ENCODE data around the gene MAMDC4. TPM values are rescaled to one million over a fixed set of nuclear protein-coding genes. Genes with fewer than 3 reads are reported as not detected.

Gene MAMDC4
- total and polyA plus RNA-seq, 2 of the 8 experiments (the other 6 are each of a cell fraction or from before 2014, with no cell fraction given) = 3.1 to 4.5 TPM

DNA sequence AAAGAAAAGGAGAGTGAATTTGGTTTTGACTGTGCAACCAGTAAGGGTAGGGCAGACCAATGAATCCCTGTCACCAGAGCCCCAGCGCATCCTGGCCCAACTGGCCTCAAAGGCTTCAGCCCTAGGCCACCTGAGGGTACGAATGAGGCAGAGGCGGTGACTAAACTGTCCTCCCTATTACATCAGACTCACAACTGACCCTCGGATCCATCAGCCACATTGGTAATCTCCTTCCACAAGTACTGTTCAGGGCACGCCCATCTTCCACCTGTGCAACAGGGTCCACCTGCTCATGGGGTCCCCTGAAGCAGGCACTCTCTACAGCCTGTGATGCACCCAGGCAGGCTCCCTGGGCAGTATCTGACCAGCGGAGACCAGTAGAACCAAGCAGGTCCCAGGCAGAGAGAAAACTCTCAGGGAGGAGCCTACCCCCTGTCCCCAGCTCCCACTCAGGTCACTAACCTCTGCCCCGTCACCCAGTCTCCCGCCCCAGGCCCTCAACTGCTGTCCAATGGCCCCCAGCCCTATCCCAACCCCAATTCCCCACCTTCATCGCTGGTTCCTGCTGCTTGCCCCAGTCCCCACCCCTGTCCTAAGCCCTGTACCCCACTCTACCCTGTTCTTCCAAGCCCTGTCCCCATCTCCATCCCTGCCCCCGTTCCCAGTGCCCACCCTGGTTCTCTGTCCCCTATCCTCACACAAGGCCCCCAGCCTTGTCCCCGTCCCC lies 13.1 kb downstream of the MAMDC4 start:
- peak overlapping the region in 3 of 4 experiments; percentile 20 to 41 (median 34); a peak in 4 of 7 replicates for H3K9ac ChIP-seq (replicated peaks in 1 of 4; ENCODE audit: extremely low read depth in 1 of 4, low read depth in 3 of 4, low read length in 3 of 4)
- peaks cover 7 to 36% of the 10 kb centered on the region in 2 experiments for H4K20me1 ChIP-seq (replicated peaks in 1 of 2; ENCODE audit: control insufficient read depth in 1 of 2, insufficient read depth in 2 of 2, low read length in 2 of 2)
- H3K27ac ChIP-seq (ENCODE audit: low read depth, low read length) = no peak overlapping the region; the same call in 1 of the 2 replicates
- ChIA-PET CTCF (ENCODE audit: partially characterized antibody) (interaction anchor here (1.0 kb wide), 1 partner anchor 67 kb away, joined by 3 read pairs; no protein-coding TSS in a partner anchor), POLR2A (ENCODE audit: partially characterized antibody) (interaction anchor here (1.1 to 16.2 kb wide), 4 partner anchors 9 to 26 kb away, joined by 4 to 248 read pairs (median 10); partner anchors contain the start of genes AJM1 and MAMDC4)
- no peak overlapping the region for H4K5ac ChIP-seq (ENCODE audit: insufficient read length, low read depth, low read length)
- peaks cover 11 to 34% (median 27%) of the 10 kb centered on the region in 4 experiments for H3K36me3 ChIP-seq (ENCODE audit: control insufficient read depth in 2 of 4, insufficient read depth in 4 of 4, low read length in 3 of 4)
- no peak overlapping the region for H2AK5ac ChIP-seq (ENCODE audit: low read depth, low read length)
- H3K56ac ChIP-seq (replicated peaks; ENCODE audit: insufficient read length, low read depth, low read length) = no peak overlapping the region
- H3K27me3 ChIP-seq (replicated peaks in 1 of 4; ENCODE audit: control insufficient read depth in 3 of 4, extremely low read depth in 1 of 4, insufficient read depth in 3 of 4, low read length in 3 of 4) = no peaks in the 10 kb centered on the region
- no peak overlapping the region for H2AFZ ChIP-seq (ENCODE audit: low read length)
- H3K4me1 ChIP-seq (replicated peaks in 1 of 4; ENCODE audit: control insufficient read depth in 3 of 4, insufficient read depth in 4 of 4, low read length in 3 of 4) = peaks cover 0 to 6% (median 5%) of the 10 kb centered on the region in 4 experiments; a peak in 5 of 7 replicates
- H3K4ac ChIP-seq (replicated peaks; ENCODE audit: insufficient read length, low read depth, low read length) = no peak overlapping the region
- TF ChIP-seq POU5F1 (IDR thresholded peaks at IDR 0.05; ENCODE audit: low read depth, low read length) = no peak
- no peak for TF ChIP-seq KDM4A (IDR thresholded peaks at IDR 0.05; ENCODE audit: low read depth, low read length, severe bottlenecking)
- TF ChIP-seq, protein P1, sequence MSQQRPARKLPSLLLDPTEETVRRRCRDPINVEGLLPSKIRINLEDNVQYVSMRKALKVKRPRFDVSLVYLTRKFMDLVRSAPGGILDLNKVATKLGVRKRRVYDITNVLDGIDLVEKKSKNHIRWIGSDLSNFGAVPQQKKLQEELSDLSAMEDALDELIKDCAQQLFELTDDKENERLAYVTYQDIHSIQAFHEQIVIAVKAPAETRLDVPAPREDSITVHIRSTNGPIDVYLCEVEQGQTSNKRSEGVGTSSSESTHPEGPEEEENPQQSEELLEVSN (IDR thresholded peaks at IDR 0.05) = no peak
- TF ChIP-seq SP4 (IDR thresholded peaks at IDR 0.05; ENCODE audit: low read length) = no peak
- TF ChIP-seq RFX5 (IDR thresholded peaks at IDR 0.05; ENCODE audit: borderline replicate concordance, low read depth, low read length) = no peak
- TF ChIP-seq KDM1A (IDR thresholded peaks at IDR 0.05; ENCODE audit: borderline replicate concordance, low read length) = no peak
- TF ChIP-seq TBP (IDR thresholded peaks at IDR 0.05; ENCODE audit: low read depth, low read length) = no peak
- WGBS, 2 experiments (ENCODE audit: extremely low coverage in 1 of 2, insufficient coverage in 1 of 2, insufficient read length in 1 of 2, insufficient replicate concordance in 2 of 2, low coverage in 1 of 2, low lambda C conversion rate in 2 of 2, missing lambda C conversion rate in 1 of 2) = 81% methylated on average over 7 of the region's 11 CpGs; no CpG with 5 or more reads in 1 of the 2 experiments
- no peak overlapping the region for H2BK15ac ChIP-seq (ENCODE audit: low read length)
- H2BK20ac ChIP-seq (ENCODE audit: low read length) = no peak overlapping the region
- peaks cover 5% of the 10 kb centered on the region; the same call in 1 of the 2 replicates for H3K23me2 ChIP-seq (ENCODE audit: low read depth, low read length)
- peaks cover 16 to 17% of the 10 kb centered on the region in 2 experiments; a peak in 3 of 4 replicates for H3K9me3 ChIP-seq (ENCODE audit: insufficient read depth in 2 of 2, low read depth in 1 of 2, low read length in 1 of 2)
- H2BK12ac ChIP-seq (ENCODE audit: low read depth, low read length) = no peak overlapping the region
- no peak overlapping the region for H2BK5ac ChIP-seq (ENCODE audit: low read depth, low read length)
- FAIRE-seq (no peak), DNase-seq (ENCODE audit: low read depth in 1 of 2, low spot score in 2 of 2) (no peak)
- no peak overlapping the region for H3K14ac ChIP-seq (ENCODE audit: insufficient read length)
- peaks cover 5 to 17% of the 10 kb centered on the region in 2 experiments; a peak in 3 of 4 replicates for H3K79me2 ChIP-seq (ENCODE audit: control insufficient read depth in 1 of 2, insufficient read depth in 2 of 2, low read length in 2 of 2)
- H3K4me3 ChIP-seq (ENCODE audit: extremely low read depth in 1 of 4, insufficient read depth in 2 of 4, low read depth in 3 of 4, low read length in 4 of 4) = peak overlapping the region; percentile 41 to 99 (median 69)
- peaks cover 10% of the 10 kb centered on the region for H3K79me1 ChIP-seq (ENCODE audit: low read depth, low read length)
- peak overlapping the region; percentile 76 to 79 for H3K4me2 ChIP-seq (ENCODE audit: insufficient read depth in 1 of 2, low read depth in 2 of 2, low read length in 2 of 2)
- H3K23ac ChIP-seq (ENCODE audit: insufficient read length) = no peak overlapping the region
- no peak overlapping the region for H2BK120ac ChIP-seq (replicated peaks; ENCODE audit: low read depth, low read length)
- no peak overlapping the region for H3K18ac ChIP-seq (ENCODE audit: extremely low read depth, low read length)
- no peak overlapping the region for H4K91ac ChIP-seq (replicated peaks; ENCODE audit: insufficient read length, low read length)
- H4K8ac ChIP-seq (ENCODE audit: extremely low read depth, insufficient read depth, low read length) = no peak overlapping the region; the same call in 1 of the 2 replicates

Measured in H1 (cell line).